ENCODE measurements around the gene DNAH1. TPM values are rescaled to one million over a fixed set of nuclear protein-coding genes. Genes with fewer than 3 reads are reported as not detected.

DNAH1 gene
- total and polyA plus RNA-seq, 2 of the 4 experiments (the other 2 are of a cell fraction) = 2.0 to 4.0 TPM

DNA sequence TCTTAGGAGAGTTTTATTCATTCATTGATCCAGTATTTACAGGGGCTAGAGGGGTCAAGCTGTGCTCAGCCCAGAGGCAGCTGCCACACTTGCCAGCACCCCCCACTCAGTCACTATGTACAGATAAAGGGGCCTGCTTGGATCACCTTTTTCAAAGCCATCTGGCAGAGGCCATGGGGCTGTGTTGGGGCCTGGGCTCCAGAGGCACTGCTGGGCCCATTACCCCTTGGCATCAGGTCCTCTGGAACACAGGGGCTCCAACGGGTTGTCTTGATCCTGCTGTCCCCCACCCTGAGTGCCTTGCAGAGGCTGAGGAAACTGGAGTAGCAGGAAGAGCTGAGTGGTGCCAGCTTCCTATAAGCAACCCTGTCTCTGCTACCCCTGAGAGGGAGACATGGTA, 84.9 kb downstream of the DNAH1 start:
- Histone ChIP-seq H3K27me3 (ENCODE audit: control insufficient read depth, insufficient read depth, low read length) (no peaks in the 10 kb centered on the region), H2BK20ac (ENCODE audit: low read depth, low read length) (no peak overlapping the region), H3K56ac (ENCODE audit: extremely low read depth, insufficient read depth, low read length) (no peak overlapping the region), H3K4me2 (ENCODE audit: low read depth, low read length) (no peak overlapping the region), H2BK120ac (ENCODE audit: low read depth, low read length) (no peak overlapping the region), H3K36me3 (ENCODE audit: control insufficient read depth, insufficient read depth, low read length) (peaks cover 51% of the 10 kb centered on the region), H3K4me1 (ENCODE audit: control insufficient read depth, insufficient read depth, low read length) (no peaks in the 10 kb centered on the region), H4K5ac (ENCODE audit: low read depth, low read length) (no peak overlapping the region), H4K8ac (ENCODE audit: low read depth in 2 of 2, low read length in 2 of 2) (no peak overlapping the region), H3K9me3 (ENCODE audit: control insufficient read depth, insufficient read depth, low read length) (no peaks in the 10 kb centered on the region), H2AK5ac (ENCODE audit: low read depth, low read length) (no peak overlapping the region), H3K18ac (ENCODE audit: low read depth, low read length) (no peak overlapping the region), H2BK15ac (ENCODE audit: low read depth, low read length) (no peak overlapping the region), H3K4me3 (ENCODE audit: insufficient read depth, low read depth, low read length) (no peak overlapping the region), H3K4ac (ENCODE audit: low read depth, low read length) (no peak overlapping the region), H3K9me1 (ENCODE audit: insufficient read depth, low read length) (0 out of 2 replicates have a peak, but pooled peaks cover 6% of the 10 kb centered on the region), H3K14ac (replicated peaks; ENCODE audit: low read depth, low read length) (no peak overlapping the region), H2AK9ac (replicated peaks; ENCODE audit: low read depth, low read length, poor library complexity) (no peak overlapping the region), H2BK5ac (ENCODE audit: low read depth, low read length, poor library complexity, severe bottlenecking) (no peak overlapping the region), H4K91ac (ENCODE audit: insufficient read depth, low read depth, low read length) (no peak overlapping the region), H4K20me1 (ENCODE audit: insufficient read depth, low read length) (no peaks in the 10 kb centered on the region; the same call in 1 of the 2 replicates), H3K27ac (ENCODE audit: insufficient read depth, low read length) (no peak overlapping the region), H3K79me1 (ENCODE audit: low read depth in 1 of 2, low read length in 2 of 2) (peaks cover 3 to 4% of the 10 kb centered on the region in 2 experiments; a peak in 3 of 4 replicates), H2AFZ (replicated peaks; ENCODE audit: low read length, poor library complexity) (no peak overlapping the region), H3K9ac (ENCODE audit: low read depth, low read length) (no peak overlapping the region), H3K23ac (ENCODE audit: low read depth, low read length) (no peak overlapping the region)
- in situ Hi-C loops (cut with MboI; ENCODE audit: low sequenced_read_pairs) = no loop called here
- BruUV-seq (replicated peaks) = no TSS peak
- ATAC-seq (ENCODE audit: low read depth) = no peak
- DNase-seq = no peak
- intact Hi-C loops (cut with micrococcal nuclease) = no loop called here
- dilution Hi-C loops (cut with HindIII; ENCODE audit: low sequenced_read_pairs, unreplicated experiment) = no loop called here
- TF ChIP-seq MAFK (IDR thresholded peaks at IDR 0.05; ENCODE audit: low read depth, low read length) (no peak), BHLHE40 (IDR thresholded peaks at IDR 0.05; ENCODE audit: low read depth, low read length) (no peak), SMC3 (IDR thresholded peaks at IDR 0.05; ENCODE audit: low read depth, low read length) (no peak), MXI1 (IDR thresholded peaks at IDR 0.05; ENCODE audit: borderline replicate concordance, low read depth, low read length) (no peak), RAD21 (IDR thresholded peaks at IDR 0.05; ENCODE audit: low read length) (no peak), RFX5 (IDR thresholded peaks at IDR 0.05; ENCODE audit: low read depth, low read length) (no peak), CHD1 (IDR thresholded peaks at IDR 0.05; ENCODE audit: low read depth, low read length) (no peak), FOS (IDR thresholded peaks at IDR 0.05; ENCODE audit: low read depth, low read length) (no peak), NFE2L2 (IDR thresholded peaks at IDR 0.05; ENCODE audit: low read depth, low read length) (no peak), POLR2A (IDR thresholded peaks at IDR 0.05; ENCODE audit: low read depth, low read length) (no peak), MAZ (IDR thresholded peaks at IDR 0.05; ENCODE audit: borderline replicate concordance, low read depth, low read length) (no peak), CEBPB (IDR thresholded peaks at IDR 0.05; ENCODE audit: low read depth, low read length) (no peak), RCOR1 (IDR thresholded peaks at IDR 0.05; ENCODE audit: insufficient replicate concordance, low read length) (no peak)
- TF ChIP-seq, protein P1, sequence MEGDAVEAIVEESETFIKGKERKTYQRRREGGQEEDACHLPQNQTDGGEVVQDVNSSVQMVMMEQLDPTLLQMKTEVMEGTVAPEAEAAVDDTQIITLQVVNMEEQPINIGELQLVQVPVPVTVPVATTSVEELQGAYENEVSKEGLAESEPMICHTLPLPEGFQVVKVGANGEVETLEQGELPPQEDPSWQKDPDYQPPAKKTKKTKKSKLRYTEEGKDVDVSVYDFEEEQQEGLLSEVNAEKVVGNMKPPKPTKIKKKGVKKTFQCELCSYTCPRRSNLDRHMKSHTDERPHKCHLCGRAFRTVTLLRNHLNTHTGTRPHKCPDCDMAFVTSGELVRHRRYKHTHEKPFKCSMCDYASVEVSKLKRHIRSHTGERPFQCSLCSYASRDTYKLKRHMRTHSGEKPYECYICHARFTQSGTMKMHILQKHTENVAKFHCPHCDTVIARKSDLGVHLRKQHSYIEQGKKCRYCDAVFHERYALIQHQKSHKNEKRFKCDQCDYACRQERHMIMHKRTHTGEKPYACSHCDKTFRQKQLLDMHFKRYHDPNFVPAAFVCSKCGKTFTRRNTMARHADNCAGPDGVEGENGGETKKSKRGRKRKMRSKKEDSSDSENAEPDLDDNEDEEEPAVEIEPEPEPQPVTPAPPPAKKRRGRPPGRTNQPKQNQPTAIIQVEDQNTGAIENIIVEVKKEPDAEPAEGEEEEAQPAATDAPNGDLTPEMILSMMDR (conservative IDR thresholded peaks at IDR 0.05; ENCODE audit: low read depth, low read length) = no peak
- TF ChIP-seq, protein P2, sequence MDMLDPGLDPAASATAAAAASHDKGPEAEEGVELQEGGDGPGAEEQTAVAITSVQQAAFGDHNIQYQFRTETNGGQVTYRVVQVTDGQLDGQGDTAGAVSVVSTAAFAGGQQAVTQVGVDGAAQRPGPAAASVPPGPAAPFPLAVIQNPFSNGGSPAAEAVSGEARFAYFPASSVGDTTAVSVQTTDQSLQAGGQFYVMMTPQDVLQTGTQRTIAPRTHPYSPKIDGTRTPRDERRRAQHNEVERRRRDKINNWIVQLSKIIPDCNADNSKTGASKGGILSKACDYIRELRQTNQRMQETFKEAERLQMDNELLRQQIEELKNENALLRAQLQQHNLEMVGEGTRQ (IDR thresholded peaks at IDR 0.05; ENCODE audit: low read depth, low read length) = no peak
- TF ChIP-seq, protein P3, sequence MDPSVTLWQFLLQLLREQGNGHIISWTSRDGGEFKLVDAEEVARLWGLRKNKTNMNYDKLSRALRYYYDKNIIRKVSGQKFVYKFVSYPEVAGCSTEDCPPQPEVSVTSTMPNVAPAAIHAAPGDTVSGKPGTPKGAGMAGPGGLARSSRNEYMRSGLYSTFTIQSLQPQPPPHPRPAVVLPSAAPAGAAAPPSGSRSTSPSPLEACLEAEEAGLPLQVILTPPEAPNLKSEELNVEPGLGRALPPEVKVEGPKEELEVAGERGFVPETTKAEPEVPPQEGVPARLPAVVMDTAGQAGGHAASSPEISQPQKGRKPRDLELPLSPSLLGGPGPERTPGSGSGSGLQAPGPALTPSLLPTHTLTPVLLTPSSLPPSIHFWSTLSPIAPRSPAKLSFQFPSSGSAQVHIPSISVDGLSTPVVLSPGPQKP (IDR thresholded peaks at IDR 0.05; ENCODE audit: borderline replicate concordance, low read depth, low read length) = no peak
- WGBS, 2 experiments (ENCODE audit: extremely low coverage in 2 of 2, insufficient read length in 1 of 2) = no CpG with 5 or more reads among the region's 1 CpG
- POLR2A ChIA-PET (ENCODE audit: unreplicated experiment) = no interaction called here
- CTCF ChIA-PET = interaction anchor here (0.5 kb wide), 1 partner anchor 11 kb away, joined by 8 read pairs; no protein-coding TSS in a partner anchor
